Hematopoietic multipotent progenitor cell treated with erythropoietin and hydrocortisone succinate and interleukin-3 and kit ligand, for 17 days (in vitro differentiated cells): ENCODE results near the gene GAK.

ENCODE experiments used
- DNase-seq: peaks from one replicate; pipeline ENCODE4 v3.0.0-alpha.2; 2015; ENCODE audit warnings: low spot score

Gene GAK

GRCh38 chr4:868421-868820, 63.7 kb downstream of the GAK start:
- no peak for DNase-seq

GRCh38 chr4:867526-868250, 64.4 kb downstream of the GAK start:
- no peak for DNase-seq

GRCh38 chr4:866761-867390, 65.2 kb downstream of the GAK start:
- no peak for DNase-seq

GRCh38 chr4:866068-866760, 65.9 kb downstream of the GAK start:
- no peak for DNase-seq

GRCh38 chr4:865572-865971, 66.5 kb downstream of the GAK start:
- no peak for DNase-seq

- DNase-seq = no peak
Measured at GRCh38 chr4:865121-865465, 67.0 kb downstream of the GAK start.

GRCh38 chr4:864456-865120, 67.5 kb downstream of the GAK start:
- no peak for DNase-seq

- DNase-seq = no peak
Measured at GRCh38 chr4:860561-860960, 71.6 kb downstream of the GAK start.

- no peak for DNase-seq
Measured at GRCh38 chr4:859496-859895, 72.6 kb downstream of the GAK start.

GRCh38 chr4:858831-859451, 73.2 kb downstream of the GAK start:
- DNase-seq = no peak

GRCh38 chr4:858041-858481, 74.1 kb downstream of the GAK start:
- DNase-seq = no peak

- DNase-seq = no peak
Measured at GRCh38 chr4:857461-857860, 74.7 kb downstream of the GAK start.

GRCh38 chr4:856225-856901, 75.8 kb downstream of the GAK start:
- DNase-seq = no peak

- DNase-seq = no peak
Measured at GRCh38 chr4:855880-856224, 76.3 kb downstream of the GAK start.

GRCh38 chr4:854356-854755, 77.8 kb downstream of the GAK start:
- DNase-seq = no peak

- DNase-seq = no peak
Measured at GRCh38 chr4:853416-853781, 78.7 kb downstream of the GAK start.

GRCh38 chr4:851701-852430, 80.2 kb downstream of the GAK start:
- no peak for DNase-seq

- no peak for DNase-seq
Measured at GRCh38 chr4:850323-850945, 81.7 kb downstream of the GAK start.

- DNase-seq = no peak
Measured at GRCh38 chr4:849478-850175, 82.5 kb downstream of the GAK start.

- no peak for DNase-seq
Measured at GRCh38 chr4:848803-849477, 83.2 kb downstream of the GAK start.
